ENCODE data around the gene SPDEF.

Gene SPDEF

DNA sequence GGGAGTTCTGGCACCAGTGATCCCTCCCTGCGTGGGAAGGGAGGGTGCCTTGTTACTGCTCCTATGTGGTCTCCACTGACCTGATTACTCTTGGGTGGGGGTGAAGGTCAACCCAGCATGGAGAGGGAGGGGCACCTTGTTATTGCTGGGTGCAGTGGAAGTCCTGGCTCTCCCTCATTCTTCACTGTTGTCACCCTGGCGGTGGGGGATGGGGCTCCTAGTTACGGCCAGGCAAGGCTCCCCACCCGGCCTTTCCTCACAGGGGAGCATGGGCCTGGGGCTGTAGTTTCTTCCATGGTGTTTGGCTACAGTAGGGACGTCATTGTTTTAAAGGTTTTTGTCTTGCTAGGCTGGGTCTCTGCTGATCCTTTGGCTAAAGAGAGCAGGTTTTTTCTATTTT lies 49.4 kb downstream of the SPDEF start:
- peaks cover 6% of the 10 kb centered on the region for H3K9me3 Mint-ChIP-seq
- H3K27me3 Mint-ChIP-seq (ENCODE audit: low read depth): no peaks in the 10 kb centered on the region
- no peak for DNase-seq (ENCODE audit: low spot score)
- no peak overlapping the region for H3K27ac Mint-ChIP-seq
- no peaks in the 10 kb centered on the region for H3K4me1 Mint-ChIP-seq (ENCODE audit: low read depth)
- no peaks in the 10 kb centered on the region for H3K36me3 Mint-ChIP-seq (ENCODE audit: low read depth)
- no peak overlapping the region for H3K4me3 Mint-ChIP-seq

DNA sequence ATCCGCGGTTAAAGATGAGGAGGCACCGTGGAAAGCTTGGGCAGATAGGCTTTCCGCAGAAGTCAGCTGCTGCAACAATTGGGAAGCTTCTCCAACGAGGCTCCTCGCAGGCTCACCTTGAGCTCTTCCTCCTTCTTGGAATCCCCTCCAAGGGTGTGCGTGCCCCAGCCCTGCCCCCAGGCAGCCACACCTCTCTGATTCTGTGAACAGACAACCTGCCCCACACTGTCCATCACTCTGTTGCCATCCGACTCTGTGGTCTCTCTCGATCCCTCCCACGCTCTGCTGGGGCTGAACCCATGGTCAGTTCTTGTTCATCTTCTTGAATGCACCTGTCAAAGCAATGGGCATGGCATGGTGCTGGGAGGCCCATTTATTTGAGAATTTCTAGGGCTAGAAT lies 58.7 kb downstream of the SPDEF start:
- Mint-ChIP-seq H3K4me3 (no peak overlapping the region), H3K4me1 (ENCODE audit: low read depth) (no peaks in the 10 kb centered on the region), H3K9me3 (no peaks in the 10 kb centered on the region), H3K27ac (no peak overlapping the region), H3K36me3 (ENCODE audit: low read depth) (no peaks in the 10 kb centered on the region), H3K27me3 (ENCODE audit: low read depth) (no peaks in the 10 kb centered on the region)
- no peak for DNase-seq (ENCODE audit: low spot score)

DNA sequence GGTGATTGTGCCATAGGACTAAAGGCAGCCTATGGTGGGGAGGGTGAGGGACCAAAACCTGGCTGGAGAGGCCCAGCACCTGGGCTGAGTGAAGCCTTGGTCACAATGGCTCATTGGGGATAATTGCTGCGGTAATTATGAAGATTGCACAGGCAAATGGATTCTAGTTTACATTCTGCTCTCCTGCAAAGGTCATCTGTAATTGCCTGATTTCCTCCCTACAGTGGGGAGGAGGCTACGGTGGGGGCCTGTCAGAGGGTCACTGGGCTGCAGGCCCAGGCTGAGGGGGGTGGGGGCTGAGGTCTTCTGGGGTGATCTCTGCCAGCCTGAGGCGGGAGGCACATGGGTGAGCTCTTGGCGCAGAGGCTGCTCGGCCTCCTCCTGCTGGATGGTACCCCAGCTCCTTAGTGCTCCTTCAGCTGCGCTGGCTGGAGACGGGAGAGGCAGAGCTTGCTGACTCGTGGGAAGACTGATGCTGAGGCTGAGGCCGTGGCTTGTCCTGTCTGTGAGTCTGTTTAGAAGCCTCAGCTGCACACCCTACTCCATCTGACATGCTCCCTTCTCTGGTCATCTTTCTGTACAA lies 59.9 kb downstream of the SPDEF start:
- H3K27ac Mint-ChIP-seq: no peak overlapping the region
- DNase-seq (ENCODE audit: low spot score): no peak
- H3K9me3 Mint-ChIP-seq: no peaks in the 10 kb centered on the region
- no peaks in the 10 kb centered on the region for H3K4me1 Mint-ChIP-seq (ENCODE audit: low read depth)
- no peaks in the 10 kb centered on the region for H3K36me3 Mint-ChIP-seq (ENCODE audit: low read depth)
- H3K27me3 Mint-ChIP-seq (ENCODE audit: low read depth): no peaks in the 10 kb centered on the region
- no peak overlapping the region for H3K4me3 Mint-ChIP-seq

DNA sequence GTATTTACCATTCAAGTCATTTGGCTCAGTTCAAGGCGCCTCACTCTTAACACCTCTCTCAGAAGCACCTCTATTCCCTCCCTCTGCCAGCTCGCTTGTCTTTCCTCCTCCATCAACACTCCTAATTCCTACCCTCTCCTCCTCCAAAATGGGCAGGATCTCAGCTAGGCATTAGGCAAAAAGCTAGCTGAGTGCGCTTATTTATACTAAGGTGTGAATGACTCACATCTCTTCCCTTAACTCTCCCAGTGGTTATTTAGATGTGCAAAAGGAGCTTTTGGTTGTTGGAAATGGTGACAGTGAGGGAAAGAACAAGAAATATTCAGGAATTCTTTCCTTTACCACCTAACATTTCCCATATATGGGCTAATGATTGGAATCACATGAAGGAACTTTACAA lies 61.2 kb downstream of the SPDEF start:
- Mint-ChIP-seq H3K36me3 (ENCODE audit: low read depth) (no peaks in the 10 kb centered on the region), H3K4me3 (no peak overlapping the region), H3K27me3 (ENCODE audit: low read depth) (no peaks in the 10 kb centered on the region), H3K4me1 (ENCODE audit: low read depth) (no peaks in the 10 kb centered on the region), H3K9me3 (no peaks in the 10 kb centered on the region), H3K27ac (no peak overlapping the region)
- no peak for DNase-seq (ENCODE audit: low spot score)

DNA sequence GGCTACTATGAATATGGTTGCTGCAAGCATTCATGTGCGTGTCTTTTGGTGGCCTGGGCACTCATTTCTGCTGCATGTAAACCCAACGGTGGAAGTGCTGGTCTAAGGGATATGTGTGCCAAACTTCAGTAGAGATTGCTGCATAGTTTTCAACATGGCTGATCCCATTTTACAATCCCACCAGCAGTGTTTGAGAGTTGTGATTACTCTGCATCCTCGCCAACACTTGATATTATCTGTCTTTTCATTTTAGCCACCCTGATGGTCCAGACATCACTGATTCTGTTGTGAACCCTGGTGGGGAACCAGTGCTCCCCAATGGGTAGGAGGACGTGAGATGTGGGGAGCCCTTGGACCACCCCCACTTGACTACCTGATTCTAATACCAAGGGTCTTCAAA lies 62.8 kb downstream of the SPDEF start:
- no peaks in the 10 kb centered on the region for H3K27me3 Mint-ChIP-seq (ENCODE audit: low read depth)
- no peaks in the 10 kb centered on the region for H3K36me3 Mint-ChIP-seq (ENCODE audit: low read depth)
- H3K27ac Mint-ChIP-seq: no peak overlapping the region
- H3K4me1 Mint-ChIP-seq (ENCODE audit: low read depth): no peaks in the 10 kb centered on the region
- no peaks in the 10 kb centered on the region for H3K9me3 Mint-ChIP-seq
- DNase-seq (ENCODE audit: low spot score): no peak
- H3K4me3 Mint-ChIP-seq: no peak overlapping the region

DNA sequence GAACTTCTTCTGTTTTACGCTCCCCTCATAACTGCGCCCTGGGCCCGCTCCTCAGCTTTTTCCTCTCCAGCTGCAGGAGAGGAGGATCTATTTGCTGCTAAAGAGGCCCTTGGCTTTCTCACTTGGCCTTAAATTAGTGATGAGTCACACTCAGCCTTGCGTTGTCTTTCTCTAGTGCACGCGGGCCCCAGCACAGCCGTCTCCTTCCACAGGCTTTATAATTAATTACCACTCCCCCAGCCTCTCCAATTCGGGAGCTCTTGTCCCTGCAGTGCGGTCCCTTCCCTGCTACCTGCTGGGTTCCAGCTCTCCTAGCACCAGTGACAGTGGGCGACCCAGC lies 65.1 kb downstream of the SPDEF start:
- Mint-ChIP-seq H3K36me3 (ENCODE audit: low read depth) (no peaks in the 10 kb centered on the region), H3K27ac (no peak overlapping the region), H3K4me1 (ENCODE audit: low read depth) (no peaks in the 10 kb centered on the region), H3K9me3 (no peaks in the 10 kb centered on the region), H3K4me3 (no peak overlapping the region), H3K27me3 (ENCODE audit: low read depth) (no peaks in the 10 kb centered on the region)
- DNase-seq (ENCODE audit: low spot score): no peak

DNA sequence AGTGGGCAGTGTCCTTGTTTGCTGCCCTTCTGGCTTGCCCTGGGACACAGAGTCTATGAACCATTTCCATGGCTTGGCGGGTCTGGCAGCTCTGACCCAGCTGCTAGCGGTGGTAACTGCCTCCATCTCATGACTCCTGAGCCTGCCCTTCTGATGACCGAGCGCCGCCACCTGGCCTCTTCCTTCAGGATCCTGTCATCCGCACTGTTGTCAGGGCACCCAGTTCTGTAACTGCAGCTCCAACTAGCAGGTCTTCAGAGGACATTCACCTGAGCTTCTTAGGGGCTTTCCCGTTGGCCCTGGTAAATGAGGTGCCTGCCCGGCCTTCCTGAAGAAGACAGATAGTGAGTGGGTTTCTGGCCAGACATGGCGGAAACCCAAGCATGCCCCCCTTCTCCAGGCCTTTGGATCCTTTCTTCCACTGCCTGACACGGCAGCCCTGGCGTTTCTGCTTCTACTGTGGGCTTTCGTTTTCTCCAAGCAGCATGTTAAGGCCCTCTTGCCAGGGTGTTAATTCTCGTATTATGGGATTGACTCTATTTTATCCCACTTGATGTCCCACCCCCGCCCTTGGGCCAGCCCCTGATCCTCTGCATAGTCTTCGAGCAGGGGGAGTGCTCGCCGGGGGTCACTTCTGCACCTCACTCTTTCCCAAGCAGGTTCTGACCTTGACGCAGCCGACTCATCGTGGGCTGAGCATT lies 65.6 kb downstream of the SPDEF start:
- Mint-ChIP-seq H3K4me1 (ENCODE audit: low read depth) (peaks cover 3% of the 10 kb centered on the region), H3K27ac (no peak overlapping the region), H3K36me3 (ENCODE audit: low read depth) (no peaks in the 10 kb centered on the region), H3K9me3 (no peaks in the 10 kb centered on the region), H3K4me3 (no peak overlapping the region), H3K27me3 (ENCODE audit: low read depth) (no peaks in the 10 kb centered on the region)
- DNase-seq (ENCODE audit: low spot score): no peak

DNA sequence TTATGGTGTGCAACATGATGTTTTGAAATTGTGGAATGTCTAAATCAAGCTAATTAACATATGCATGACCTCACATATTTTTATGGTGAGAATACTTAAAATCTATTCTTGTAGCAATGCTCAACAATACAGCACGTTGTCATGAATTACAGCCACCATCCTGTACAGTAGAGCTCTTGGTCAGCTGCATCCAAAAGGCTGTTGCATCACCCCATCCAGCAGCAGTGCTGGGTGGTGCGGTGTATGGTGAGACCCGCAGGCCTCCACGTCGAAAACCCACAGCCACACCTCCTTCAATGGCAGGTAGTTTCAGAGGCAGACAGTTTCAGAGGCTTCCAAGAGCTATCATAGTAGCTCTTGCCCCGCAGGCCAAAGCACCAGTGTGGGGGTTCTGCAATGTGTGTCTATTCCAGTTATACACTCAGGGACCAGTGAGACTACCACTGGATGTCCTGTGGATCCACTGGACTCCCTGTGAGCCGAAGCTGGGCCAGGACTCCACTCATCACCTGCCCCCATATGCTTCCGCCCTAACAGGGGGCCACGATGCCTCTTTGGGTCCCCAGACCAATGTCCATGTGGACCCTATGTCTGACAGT lies 66.8 kb downstream of the SPDEF start:
- Mint-ChIP-seq H3K9me3 (no peaks in the 10 kb centered on the region), H3K27ac (no peak overlapping the region), H3K4me1 (ENCODE audit: low read depth) (peaks cover 14% of the 10 kb centered on the region), H3K27me3 (ENCODE audit: low read depth) (no peaks in the 10 kb centered on the region), H3K36me3 (ENCODE audit: low read depth) (no peaks in the 10 kb centered on the region), H3K4me3 (no peak overlapping the region)
- no peak for DNase-seq (ENCODE audit: low spot score)

All from T-helper 2 cell treated with Interferon-gamma antibody and Interleukin-4, amounts not matched to agents 5 μg/mL and 100 μg/mL, for 36 hours (primary cell).